Measurements from ENCODE around the gene WDR18. TPM values are rescaled to one million over a fixed set of nuclear protein-coding genes. Genes with fewer than 3 reads are reported as not detected.

The WDR18 gene
- polyA plus RNA-seq, 1 of the 3 experiments (the other 2 are of a cell fraction) = 47.9 TPM

- H3K27ac ChIP-seq (ENCODE audit: low read depth in 2 of 2, low read length in 1 of 2) = no peak overlapping the region
- H3F3A ChIP-seq (replicated peaks; ENCODE audit: insufficient read depth) = peaks cover 6% of the 10 kb centered on the region
- no peak overlapping the region for H3K9ac ChIP-seq
- 93% methylated on average over 9 of the region's 17 CpGs for WGBS (ENCODE audit: low lambda C conversion rate)
- peaks cover 20 to 38% of the 10 kb centered on the region in 2 experiments for H3K36me3 ChIP-seq (replicated peaks in 1 of 2; ENCODE audit: control insufficient read depth in 1 of 2, insufficient read depth in 2 of 2, low read length in 1 of 2)
- no peaks in the 10 kb centered on the region for H3K4me1 ChIP-seq (ENCODE audit: control insufficient read depth in 1 of 2, insufficient read depth in 2 of 2, low read depth in 1 of 2, low read length in 1 of 2)
- no peak overlapping the region for H3K4me3 ChIP-seq (ENCODE audit: low read depth in 2 of 2, low read length in 1 of 2)
- H3K27me3 ChIP-seq (ENCODE audit: insufficient read depth) = no peaks in the 10 kb centered on the region
- TF ChIP-seq SIN3A (IDR thresholded peaks at IDR 0.05; ENCODE audit: borderline replicate concordance, low read depth, low read length) (no peak), IRF3 (IDR thresholded peaks at IDR 0.05; ENCODE audit: low read depth, low read length) (no peak), EZH2phosphoT487 (IDR thresholded peaks at IDR 0.05; ENCODE audit: borderline replicate concordance, low read depth) (no peak), JUND (IDR thresholded peaks at IDR 0.05) (no peak), MXI1 (IDR thresholded peaks at IDR 0.05; ENCODE audit: low read depth, low read length) (no peak), POLR2AphosphoS5 (IDR thresholded peaks at IDR 0.05; ENCODE audit: low read depth, low read length) (no peak), GABPA (IDR thresholded peaks at IDR 0.05; ENCODE audit: low read depth) (no peak), RCOR1 (IDR thresholded peaks at IDR 0.05; ENCODE audit: low read length) (no peak), TAF1 (IDR thresholded peaks at IDR 0.05; ENCODE audit: borderline replicate concordance, low read depth, low read length) (no peak)
- POLR2A ChIA-PET = no interaction called here
- no peak overlapping the region for H3K4me2 ChIP-seq
- CTCF ChIA-PET = interaction anchor here (1.2 kb wide), 1 partner anchor 35 kb away, joined by 3 read pairs; no protein-coding TSS in a partner anchor
- no peaks in the 10 kb centered on the region for H4K20me1 ChIP-seq (ENCODE audit: insufficient read depth)
- no peaks in the 10 kb centered on the region for H3K9me2 ChIP-seq
- no peak for DNase-seq
- no peaks in the 10 kb centered on the region for H3K79me2 ChIP-seq (ENCODE audit: insufficient read depth)
- H2AFZ ChIP-seq (ENCODE audit: low read depth) = no peak overlapping the region
- no peaks in the 10 kb centered on the region for H3K9me3 ChIP-seq
Observed at GRCh38 chr19:966485-967088, 17.6 kb upstream of the WDR18 start.

GRCh38 chr19:970695-971094, 13.4 kb upstream of the WDR18 start:
- H3K9me2 ChIP-seq = no peaks in the 10 kb centered on the region
- ChIA-PET POLR2A (no interaction called here), CTCF (interaction anchor here (1.6 to 3.8 kb wide), 2 partner anchors 11 to 48 kb away, joined by 5 to 30 read pairs; partner anchors contain the start of gene WDR18)
- H3K9ac ChIP-seq = no peak overlapping the region
- H3K27ac ChIP-seq (ENCODE audit: low read depth in 2 of 2, low read length in 1 of 2) = no peak overlapping the region
- H3K4me2 ChIP-seq = no peak overlapping the region
- H2AFZ ChIP-seq (ENCODE audit: low read depth) = no peak overlapping the region
- TF ChIP-seq CTCF (IDR thresholded peaks at IDR 0.05) (peak; percentile 77), RCOR1 (IDR thresholded peaks at IDR 0.05; ENCODE audit: low read length) (no peak)
- H3K36me3 ChIP-seq (replicated peaks in 1 of 2; ENCODE audit: control insufficient read depth in 1 of 2, insufficient read depth in 2 of 2, low read length in 1 of 2) = peaks cover 17 to 34% of the 10 kb centered on the region in 2 experiments
- H3K9me3 ChIP-seq = no peaks in the 10 kb centered on the region
- H3K4me1 ChIP-seq (ENCODE audit: control insufficient read depth in 1 of 2, insufficient read depth in 2 of 2, low read depth in 1 of 2, low read length in 1 of 2) = no peaks in the 10 kb centered on the region
- no peak overlapping the region; a peak in 1 of 4 replicates for H3K4me3 ChIP-seq (ENCODE audit: low read depth in 2 of 2, low read length in 1 of 2)
- H3K79me2 ChIP-seq (ENCODE audit: insufficient read depth) = no peaks in the 10 kb centered on the region
- H4K20me1 ChIP-seq (ENCODE audit: insufficient read depth) = no peaks in the 10 kb centered on the region
- WGBS (ENCODE audit: low lambda C conversion rate) = 98% methylated on average over 14 of the region's 14 CpGs
- no peaks in the 10 kb centered on the region for H3K27me3 ChIP-seq (ENCODE audit: insufficient read depth)
- peaks cover 9% of the 10 kb centered on the region for H3F3A ChIP-seq (replicated peaks; ENCODE audit: insufficient read depth)
- peak; percentile 72 for DNase-seq

All from SK-N-SH (cell line).